Right cardiac atrium (tissue), 5 donors: ENCODE results near the gene ZNF407. TPM values are rescaled to one million over a fixed set of nuclear protein-coding genes. Genes with fewer than 3 reads are reported as not detected.

Experiments
- ATAC-seq, 2 donors: fragments of 200-7000 bp; cut with Tn5 transposase; one replicate each; pipeline versions ENCODE4 v1.8.0 to v1.9.1; 2020; ENCODE audit warnings: moderate library complexity in 2 of 2, mild to moderate bottlenecking in 1 of 2
- DNase-seq, 3 donors: peaks; one replicate each; pipeline ENCODE4 v3.0.0-alpha.2; 2020
- H3K27ac ChIP-seq: one replicate; pipeline ENCODE4 v1.5.1; 2013; ENCODE audit warnings: mild to moderate bottlenecking, low read length, control low read depth, moderate library complexity
- H3K27me3 ChIP-seq: one replicate; pipeline ENCODE4 v1.6.1; 2013; ENCODE audit not compliant: control insufficient read depth, insufficient read depth
- H3K4me1 ChIP-seq: one replicate; pipeline ENCODE4 v1.6.1; 2013; ENCODE audit warnings: low read length; ENCODE audit not compliant: control insufficient read depth, insufficient read depth
- H3K4me3 ChIP-seq: one replicate; pipeline ENCODE4 v1.5.1; 2013; ENCODE audit warnings: low read length, control low read depth
- H3K9me3 ChIP-seq: one replicate; pipeline ENCODE4 v1.6.1; 2013; ENCODE audit warnings: low read length; ENCODE audit not compliant: control insufficient read depth
- WGBS: extraction: QIAGEN DNeasy Blood & Tissue Kit; methylation state at CpG from one replicate; pipeline ENCODE4 v1.1.7; 2013; 5-methylcytosine and 5-hydroxymethylcytosine counted together
- intact Hi-C, 4 donors: fragments of 100-400 bp; cut with DNase I; formaldehyde crosslinking; loops; one replicate each; pipeline versions ENCODE4 v1.11.0 to v1.14.0; 2022 to 2023
- polyA plus RNA-seq: library from polyadenylated mRNA; stranded (reverse); fragments of 200-250 nt; gene quantifications from one replicate; pipeline ENCODE4 v1.2.3, GENCODE V29; 2013
- total RNA-seq, 4 donors: library from RNA; stranded (reverse); fragmentation: NEBNext Ultra II Directional; extraction: Animal tissue kit (Norgen Biotek cat#: 25700); gene quantifications; one replicate each; pipeline ENCODE4 v1.2.1, GENCODE V29; 2021
- donor health status: healthy with polysubstance abuse.
- donor health status: DM: no; HTN: yes; CAD: no.
- donor health status: DM: no; HTN: no; CAD: no.
- donor health status: DM: no; HTN: yes; CAD: no; lungs with severe emphysema.
- donor health status: DM: yes; HTN: yes; CAD: no.

Gene ZNF407
- total and polyA plus RNA-seq, 5 donors, result 3.8 to 14.7 (median 12.7) TPM

DNA sequence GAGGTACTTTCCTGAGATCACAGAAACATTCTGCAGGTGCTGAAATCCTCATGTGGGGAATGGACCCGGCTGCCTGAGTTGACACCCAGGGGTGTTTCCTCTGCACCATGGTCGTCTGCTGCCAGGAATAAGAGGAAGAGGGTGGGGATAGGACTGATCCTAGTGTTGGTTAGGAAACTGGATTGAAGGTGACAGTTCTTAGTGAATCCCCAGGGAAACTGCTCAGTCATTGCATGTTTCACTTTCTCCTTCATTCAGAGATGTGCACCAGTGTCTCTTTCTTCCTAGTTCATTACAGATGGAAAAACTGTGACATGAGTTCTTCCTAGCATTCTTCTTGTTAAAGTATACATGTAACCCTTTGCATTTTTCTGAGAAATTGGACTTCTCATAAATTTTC is 317.0 kb downstream of the ZNF407 start:
- DNase-seq (no peak), ATAC-seq (no peak)
- intact Hi-C loops, result no loop called here
- WGBS, result 47% methylated on average over 2 of the region's 2 CpGs
- Histone ChIP-seq H3K4me3 (no peak overlapping the region), H3K4me1 (peaks cover 3% of the 10 kb centered on the region), H3K9me3 (no peaks in the 10 kb centered on the region), H3K27ac (no peak overlapping the region), H3K27me3 (no peaks in the 10 kb centered on the region)

DNA sequence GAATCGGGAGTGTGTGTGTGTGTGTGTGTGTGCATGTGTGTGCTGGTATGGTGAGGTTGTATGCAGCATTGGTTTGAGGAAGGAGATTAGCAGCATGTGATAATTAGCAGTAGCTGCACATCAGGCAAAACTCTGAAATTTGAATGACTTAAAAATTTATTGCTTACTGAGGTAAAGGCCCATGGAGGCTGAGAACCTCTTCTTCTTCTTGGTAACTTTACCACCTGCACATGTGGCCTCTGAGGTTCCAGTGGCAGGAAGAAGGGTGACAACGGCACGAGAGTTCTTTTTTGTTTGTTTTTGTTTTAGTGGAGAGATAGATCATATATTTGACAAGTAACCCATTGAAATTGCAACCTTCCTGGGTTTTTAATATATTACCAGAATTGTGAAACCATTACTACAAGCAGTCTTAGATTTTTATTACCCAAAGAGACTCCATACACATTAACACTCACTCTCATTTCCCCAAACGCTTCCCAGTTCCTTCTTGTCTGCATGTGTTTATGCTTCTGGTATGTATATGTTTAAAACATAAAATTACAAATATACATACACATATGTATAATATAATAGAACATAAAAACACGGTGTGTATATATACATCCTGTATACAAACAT is 319.2 kb downstream of the ZNF407 start:
- intact Hi-C loops, result no loop called here
- H3K9me3 ChIP-seq, result no peaks in the 10 kb centered on the region
- ATAC-seq (no peak), DNase-seq (no peak)
- 83% methylated on average over 5 of the region's 5 CpGs for WGBS
- H3K4me1 ChIP-seq, result peaks cover 3% of the 10 kb centered on the region
- H3K27ac ChIP-seq, result no peak overlapping the region
- no peak overlapping the region for H3K4me3 ChIP-seq
- H3K27me3 ChIP-seq, result no peaks in the 10 kb centered on the region

- Histone ChIP-seq H3K9me3 (no peaks in the 10 kb centered on the region), H3K27me3 (no peaks in the 10 kb centered on the region), H3K4me3 (no peak overlapping the region), H3K27ac (no peak overlapping the region), H3K4me1 (peaks cover 3% of the 10 kb centered on the region)
- DNase-seq (no peak), ATAC-seq (no peak)
- 91% methylated on average over 3 of the region's 3 CpGs for WGBS
- intact Hi-C loops, result no loop called here
These were observed 320.7 kb downstream of the ZNF407 start for GRCh38 chr18:74918276-74918790.

GRCh38 chr18:74921057-74921820 is 323.6 kb downstream of the ZNF407 start:
- intact Hi-C loops, result no loop called here
- H3K27me3 ChIP-seq, result no peaks in the 10 kb centered on the region
- H3K4me3 ChIP-seq, result no peak overlapping the region
- ATAC-seq (no peak), DNase-seq (no peak)
- H3K9me3 ChIP-seq, result no peaks in the 10 kb centered on the region
- no peaks in the 10 kb centered on the region for H3K4me1 ChIP-seq
- no peak overlapping the region for H3K27ac ChIP-seq
- 94% methylated on average over 13 of the region's 13 CpGs for WGBS

DNA sequence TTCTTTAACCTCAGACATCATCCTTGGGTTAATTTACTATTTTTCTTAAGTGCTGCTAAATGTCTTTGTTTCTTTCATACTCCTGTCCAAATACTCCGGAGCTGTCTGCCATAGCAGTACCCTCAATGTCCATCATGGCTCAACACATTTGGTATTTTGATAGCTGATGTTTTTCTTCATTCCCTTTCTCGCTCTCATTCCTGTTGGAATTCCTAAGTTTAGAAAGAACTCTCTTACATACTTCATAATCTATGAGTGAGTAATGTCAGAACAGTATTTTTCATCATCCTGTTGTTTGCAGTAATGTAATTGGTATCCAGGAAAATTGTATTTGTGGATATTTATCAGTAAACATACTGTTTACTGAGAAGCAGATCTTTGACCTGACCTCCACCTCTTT is 328.4 kb downstream of the ZNF407 start:
- intact Hi-C loops, result no loop called here
- no peak for ATAC-seq
- Histone ChIP-seq H3K9me3 (no peaks in the 10 kb centered on the region), H3K4me3 (no peak overlapping the region), H3K4me1 (no peaks in the 10 kb centered on the region), H3K27me3 (no peaks in the 10 kb centered on the region), H3K27ac (no peak overlapping the region)
- DNase-seq, result no peak
- WGBS, result 98% methylated on average over 2 of the region's 2 CpGs

DNA sequence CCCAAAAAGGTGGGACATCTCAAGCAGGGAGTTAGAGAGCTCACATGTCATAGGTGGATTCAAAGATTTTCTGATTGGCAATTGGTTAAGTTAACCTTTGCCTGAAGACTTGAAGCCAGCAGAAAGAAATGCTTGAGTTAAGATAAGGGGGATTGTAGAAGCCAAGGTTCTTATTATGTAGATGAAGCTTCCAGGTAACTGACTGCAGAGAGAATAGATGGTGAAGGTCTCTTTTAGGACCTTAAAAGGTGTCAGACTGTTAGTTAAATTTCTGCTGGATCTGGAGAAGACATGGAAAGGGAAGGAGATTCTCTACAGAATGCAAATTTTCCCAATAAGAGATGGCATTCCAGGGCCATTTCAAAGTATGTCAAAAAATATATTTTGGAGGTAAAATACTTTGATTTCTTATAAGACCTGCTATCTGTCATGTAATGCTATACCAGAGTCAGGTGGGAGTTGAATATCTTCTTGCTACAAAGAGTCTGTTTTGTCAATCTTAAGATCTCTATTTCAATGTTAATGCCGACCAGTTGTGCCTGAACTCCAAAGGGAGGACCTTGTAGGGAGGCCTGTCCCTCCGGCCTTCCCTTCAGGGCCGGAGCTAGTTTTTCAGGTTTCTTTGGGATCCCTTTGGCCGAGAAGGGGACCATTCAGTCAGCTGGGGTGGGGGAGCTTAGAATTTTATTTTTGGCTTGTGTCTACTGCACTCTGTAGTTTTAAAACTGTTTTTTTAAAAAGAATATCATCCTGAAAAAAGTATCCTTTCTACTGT is 330.7 kb downstream of the ZNF407 start:
- Histone ChIP-seq H3K27ac (no peak overlapping the region), H3K9me3 (no peaks in the 10 kb centered on the region), H3K4me1 (no peaks in the 10 kb centered on the region), H3K4me3 (no peak overlapping the region), H3K27me3 (no peaks in the 10 kb centered on the region)
- WGBS, result 95% methylated on average over 4 of the region's 4 CpGs
- intact Hi-C loops, result no loop called here
- DNase-seq (no peak), ATAC-seq (no peak)

GRCh38 chr18:74929110-74929509 is 331.4 kb downstream of the ZNF407 start:
- Histone ChIP-seq H3K27me3 (no peaks in the 10 kb centered on the region), H3K4me3 (no peak overlapping the region), H3K9me3 (no peaks in the 10 kb centered on the region), H3K4me1 (no peaks in the 10 kb centered on the region), H3K27ac (no peak overlapping the region)
- DNase-seq (peak; percentile 21 to 63 (median 39)), ATAC-seq (peak in 1 of 2 donors; percentile 66)
- WGBS, result 69% methylated on average over 11 of the region's 11 CpGs
- intact Hi-C loops, result no loop called here

GRCh38 chr18:74930616-74931015 is 332.9 kb downstream of the ZNF407 start:
- ATAC-seq (no peak), DNase-seq (no peak)
- intact Hi-C loops, result no loop called here
- Histone ChIP-seq H3K9me3 (no peaks in the 10 kb centered on the region), H3K4me3 (no peak overlapping the region), H3K4me1 (no peaks in the 10 kb centered on the region), H3K27me3 (no peaks in the 10 kb centered on the region), H3K27ac (no peak overlapping the region)
- 96% methylated on average over 1 of the region's 1 CpG for WGBS

GRCh38 chr18:74933930-74934329 is 336.3 kb downstream of the ZNF407 start:
- no peaks in the 10 kb centered on the region for H3K9me3 ChIP-seq
- H3K27me3 ChIP-seq, result no peaks in the 10 kb centered on the region
- WGBS, result 94% methylated on average over 4 of the region's 4 CpGs
- H3K4me1 ChIP-seq, result no peaks in the 10 kb centered on the region
- ATAC-seq, result no peak
- no peak overlapping the region for H3K4me3 ChIP-seq
- intact Hi-C loops, result no loop called here
- no peak overlapping the region for H3K27ac ChIP-seq
- no peak for DNase-seq

DNA sequence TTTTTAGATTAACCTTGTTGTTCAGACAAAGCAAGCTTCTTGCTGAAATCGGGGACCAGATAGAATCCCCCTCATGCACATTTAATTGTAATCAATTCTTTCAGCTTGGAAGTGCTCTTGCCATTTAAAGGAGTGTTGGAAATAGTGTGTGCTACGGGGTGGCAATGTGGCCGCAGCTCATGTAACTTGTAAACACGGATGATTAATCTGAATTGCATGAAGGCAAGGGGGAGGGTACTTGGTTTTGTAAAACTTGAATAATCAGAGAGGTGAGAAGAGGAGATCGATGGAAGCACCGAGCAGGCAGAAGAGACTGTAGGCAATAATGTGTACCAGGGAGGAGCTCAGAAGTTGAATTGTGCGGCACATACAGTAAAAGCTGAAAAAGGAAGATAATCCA is 337.8 kb downstream of the ZNF407 start:
- DNase-seq (no peak), ATAC-seq (no peak)
- Histone ChIP-seq H3K9me3 (no peaks in the 10 kb centered on the region), H3K27ac (no peak overlapping the region), H3K27me3 (no peaks in the 10 kb centered on the region), H3K4me3 (no peak overlapping the region), H3K4me1 (no peaks in the 10 kb centered on the region)
- 91% methylated on average over 7 of the region's 7 CpGs for WGBS
- intact Hi-C loops, result no loop called here

- Histone ChIP-seq H3K4me1 (no peaks in the 10 kb centered on the region), H3K4me3 (no peak overlapping the region), H3K27me3 (no peaks in the 10 kb centered on the region), H3K27ac (no peak overlapping the region), H3K9me3 (no peaks in the 10 kb centered on the region)
- no peak for ATAC-seq
- DNase-seq, result no peak
- intact Hi-C loops, result no loop called here
- WGBS, result 91% methylated on average over 6 of the region's 6 CpGs
These were observed 338.7 kb downstream of the ZNF407 start for GRCh38 chr18:74936343-74936742.
